Mesothelial cell of epicardium (in vitro differentiated cells): ENCODE measurements around the gene ATXN1. TPM values are rescaled to one million over a fixed set of nuclear protein-coding genes. Genes with fewer than 3 reads are reported as not detected.

Experiments used
- DNase-seq, 2 experiments: peaks; one replicate each; pipeline ENCODE4 v3.0.0; 2021; ENCODE audit warnings: low spot score in 2 of 2; ENCODE audit not compliant: unreplicated experiment in 2 of 2
- H3K27ac Mint-ChIP-seq: 2 replicates; pipeline ENCODE4 v1.8.0; 2021; ENCODE audit warnings: mixed read lengths
- H3K27me3 Mint-ChIP-seq: 2 replicates; pipeline ENCODE4 v1.8.0; 2021; ENCODE audit warnings: low read depth, mixed read lengths
- H3K36me3 Mint-ChIP-seq: 2 replicates; pipeline ENCODE4 v1.8.0; 2021; ENCODE audit warnings: mixed read lengths
- H3K4me1 Mint-ChIP-seq: 2 replicates; pipeline ENCODE4 v1.8.0; 2021; ENCODE audit warnings: mixed read lengths
- H3K4me3 Mint-ChIP-seq: 2 replicates; pipeline ENCODE4 v1.8.0; 2021; ENCODE audit warnings: mild to moderate bottlenecking, moderate library complexity, mixed read lengths
- H3K9me3 Mint-ChIP-seq: 2 replicates; pipeline ENCODE4 v1.8.0; 2021; ENCODE audit warnings: mixed read lengths
- total RNA-seq: library from RNA; stranded (reverse); gene quantifications from 3 replicates; pipeline ENCODE4 v1.2.1, GENCODE V29; 2021
- TF ChIP-seq, protein P1 (sequence below): fragments of 200-600 bp; sonication (generic); IDR thresholded peaks from one replicate; pipeline ENCODE4 v1.5.0; 2021; ENCODE audit warnings: antibody characterized with exemption; ENCODE audit not compliant: unreplicated experiment

The ATXN1 gene
- total RNA-seq, 1 donor from 2014 or later: 59.5 TPM

DNA sequence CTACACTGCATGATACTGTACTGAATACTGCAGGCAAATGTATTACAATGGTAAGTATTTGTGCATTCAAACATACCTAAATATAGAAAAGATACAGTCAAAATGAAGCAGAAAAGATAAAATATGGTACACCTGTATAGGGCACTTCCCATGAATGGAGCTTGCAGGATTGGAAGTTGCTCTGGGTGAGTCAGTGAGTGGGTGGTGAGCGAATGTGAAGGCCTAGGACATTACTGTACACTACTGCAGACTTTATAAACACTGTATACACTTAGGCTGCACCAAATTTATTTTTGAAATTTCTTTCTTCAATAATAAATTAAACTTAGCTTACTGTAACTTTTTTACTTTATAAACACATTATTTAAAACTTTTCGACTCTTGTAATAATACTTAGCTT lies 213.1 kb downstream of the ATXN1 start:
- no peaks in the 10 kb centered on the region for H3K27me3 Mint-ChIP-seq
- H3K9me3 Mint-ChIP-seq: no peaks in the 10 kb centered on the region

DNA sequence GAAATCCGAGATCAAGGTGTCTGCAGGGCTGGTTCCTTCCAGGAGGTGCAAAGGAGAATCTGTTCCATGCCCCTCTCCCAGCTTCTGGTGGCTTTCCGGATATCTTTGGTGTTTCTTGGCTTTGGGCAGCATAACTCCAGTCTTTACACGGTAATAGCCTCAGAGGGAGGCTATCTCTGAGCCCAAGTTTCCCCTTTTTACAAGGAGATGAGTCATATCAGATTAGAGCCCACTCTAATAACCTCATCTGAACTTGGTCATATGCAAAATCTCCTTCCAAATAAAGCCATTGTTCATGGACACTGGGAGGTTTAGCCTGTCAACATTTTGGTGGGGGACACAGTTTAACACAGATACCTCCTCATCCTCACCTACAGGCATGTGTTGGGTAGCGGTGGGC lies 213.7 kb downstream of the ATXN1 start:
- no peaks in the 10 kb centered on the region for H3K4me1 Mint-ChIP-seq
- no peaks in the 10 kb centered on the region for H3K9me3 Mint-ChIP-seq
- H3K4me3 Mint-ChIP-seq: no peak overlapping the region
- TF ChIP-seq, protein P1, sequence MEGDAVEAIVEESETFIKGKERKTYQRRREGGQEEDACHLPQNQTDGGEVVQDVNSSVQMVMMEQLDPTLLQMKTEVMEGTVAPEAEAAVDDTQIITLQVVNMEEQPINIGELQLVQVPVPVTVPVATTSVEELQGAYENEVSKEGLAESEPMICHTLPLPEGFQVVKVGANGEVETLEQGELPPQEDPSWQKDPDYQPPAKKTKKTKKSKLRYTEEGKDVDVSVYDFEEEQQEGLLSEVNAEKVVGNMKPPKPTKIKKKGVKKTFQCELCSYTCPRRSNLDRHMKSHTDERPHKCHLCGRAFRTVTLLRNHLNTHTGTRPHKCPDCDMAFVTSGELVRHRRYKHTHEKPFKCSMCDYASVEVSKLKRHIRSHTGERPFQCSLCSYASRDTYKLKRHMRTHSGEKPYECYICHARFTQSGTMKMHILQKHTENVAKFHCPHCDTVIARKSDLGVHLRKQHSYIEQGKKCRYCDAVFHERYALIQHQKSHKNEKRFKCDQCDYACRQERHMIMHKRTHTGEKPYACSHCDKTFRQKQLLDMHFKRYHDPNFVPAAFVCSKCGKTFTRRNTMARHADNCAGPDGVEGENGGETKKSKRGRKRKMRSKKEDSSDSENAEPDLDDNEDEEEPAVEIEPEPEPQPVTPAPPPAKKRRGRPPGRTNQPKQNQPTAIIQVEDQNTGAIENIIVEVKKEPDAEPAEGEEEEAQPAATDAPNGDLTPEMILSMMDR: no peak
- H3K36me3 Mint-ChIP-seq: peaks cover 17% of the 10 kb centered on the region
- no peak for DNase-seq
- no peaks in the 10 kb centered on the region for H3K27me3 Mint-ChIP-seq
- no peak overlapping the region for H3K27ac Mint-ChIP-seq

More for the DNA sequence above, 213.1 kb downstream of the ATXN1 start:
- Mint-ChIP-seq H3K27ac (no peak overlapping the region), H3K36me3 (peaks cover 22% of the 10 kb centered on the region), H3K4me1 (no peaks in the 10 kb centered on the region), H3K4me3 (no peak overlapping the region)
- no peak for DNase-seq
- TF ChIP-seq, protein P1: no peak

DNA sequence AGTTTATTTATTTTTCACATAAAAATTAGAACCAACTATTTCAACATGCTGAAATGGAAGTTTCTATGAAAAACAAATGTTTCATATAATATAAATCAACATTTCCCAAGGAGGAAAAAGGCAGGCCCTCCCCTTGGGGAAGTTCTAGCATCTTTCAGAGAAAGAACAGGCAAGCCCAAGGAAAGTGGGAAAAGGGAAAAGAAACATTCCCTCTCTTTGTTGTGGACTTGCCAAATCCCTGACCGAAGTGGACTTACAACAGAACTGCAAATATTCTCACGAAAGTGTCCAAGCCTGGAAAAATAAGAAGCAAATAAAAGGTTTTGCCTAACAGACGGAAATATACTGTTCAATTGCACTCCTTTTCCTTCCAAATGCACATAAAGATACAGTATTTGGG lies 214.4 kb downstream of the ATXN1 start:
- no peaks in the 10 kb centered on the region for H3K27me3 Mint-ChIP-seq
- no peak overlapping the region for H3K4me3 Mint-ChIP-seq
- H3K4me1 Mint-ChIP-seq: no peaks in the 10 kb centered on the region
- DNase-seq: no peak
- H3K36me3 Mint-ChIP-seq: peaks cover 17% of the 10 kb centered on the region
- no peak overlapping the region for H3K27ac Mint-ChIP-seq
- TF ChIP-seq, protein P1: no peak
- no peaks in the 10 kb centered on the region for H3K9me3 Mint-ChIP-seq

DNA sequence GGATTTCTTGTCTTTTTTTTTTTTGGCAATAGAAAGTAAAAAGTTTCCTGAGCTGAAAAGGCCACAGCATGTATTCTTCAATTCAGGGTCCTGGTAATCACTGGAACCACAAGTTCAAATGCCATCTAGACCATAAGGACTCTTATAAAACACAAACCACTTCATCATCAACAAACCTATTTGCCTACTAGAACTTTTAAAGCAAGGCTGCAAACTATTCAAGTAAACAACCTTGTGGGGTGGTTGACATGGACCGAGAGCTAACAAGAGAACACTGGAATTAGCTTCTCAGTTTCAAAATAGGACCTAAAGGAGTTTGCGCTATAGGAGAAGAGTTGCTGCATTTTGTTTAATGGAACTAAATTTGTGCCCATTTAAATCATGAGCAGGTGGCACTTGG lies 215.9 kb downstream of the ATXN1 start:
- Mint-ChIP-seq H3K4me1 (no peaks in the 10 kb centered on the region), H3K9me3 (no peaks in the 10 kb centered on the region), H3K27ac (no peak overlapping the region), H3K27me3 (no peaks in the 10 kb centered on the region), H3K36me3 (peaks cover 15% of the 10 kb centered on the region), H3K4me3 (no peak overlapping the region)
- TF ChIP-seq, protein P1: no peak
- DNase-seq: no peak

DNA sequence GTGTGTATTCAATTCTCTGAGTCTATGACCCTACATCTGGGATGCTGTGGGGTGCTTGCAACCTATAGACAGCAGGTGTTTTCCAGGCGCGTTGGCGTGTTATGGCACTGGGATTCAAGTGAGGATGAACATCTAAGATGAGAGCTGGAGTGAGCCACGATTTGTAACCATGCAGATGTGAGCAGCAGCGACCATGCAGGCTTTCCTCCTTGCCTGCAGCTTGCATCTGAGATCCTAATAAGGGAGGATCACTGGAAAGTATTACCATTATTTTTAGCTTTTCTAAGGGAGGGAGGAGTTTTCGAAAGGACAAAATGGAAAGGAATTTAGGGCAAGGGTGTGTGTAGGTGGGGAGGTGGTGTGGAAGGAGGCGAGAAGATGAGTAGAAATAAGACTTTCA lies 216.7 kb downstream of the ATXN1 start:
- peaks cover 13% of the 10 kb centered on the region for H3K36me3 Mint-ChIP-seq
- H3K27me3 Mint-ChIP-seq: no peaks in the 10 kb centered on the region
- H3K4me1 Mint-ChIP-seq: no peaks in the 10 kb centered on the region
- DNase-seq: no peak
- no peak overlapping the region for H3K27ac Mint-ChIP-seq
- no peaks in the 10 kb centered on the region for H3K9me3 Mint-ChIP-seq
- H3K4me3 Mint-ChIP-seq: no peak overlapping the region
- TF ChIP-seq, protein P1: no peak

DNA sequence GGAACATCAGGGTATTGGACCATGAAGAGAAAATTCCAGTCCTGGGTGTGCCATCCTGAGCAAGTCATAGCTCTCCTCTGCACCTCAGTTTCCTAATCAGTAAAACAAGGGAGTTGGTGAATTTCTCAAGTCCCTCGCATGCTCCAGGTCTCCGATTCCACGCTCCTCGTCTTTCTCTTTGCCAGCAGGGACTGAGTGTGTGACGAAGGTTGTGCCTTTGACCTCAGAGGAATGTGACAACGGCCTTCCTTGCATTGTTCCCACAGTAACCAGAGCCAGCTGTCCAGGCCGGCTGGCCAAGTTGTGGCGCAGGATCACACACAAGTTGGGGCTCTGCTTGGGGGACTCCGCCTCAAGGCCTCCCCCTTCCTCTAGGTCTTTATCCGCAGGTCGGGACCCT lies 217.3 kb downstream of the ATXN1 start:
- no peak for DNase-seq
- Mint-ChIP-seq H3K27me3 (no peaks in the 10 kb centered on the region), H3K4me3 (no peak overlapping the region), H3K27ac (no peak overlapping the region), H3K9me3 (no peaks in the 10 kb centered on the region), H3K4me1 (no peaks in the 10 kb centered on the region), H3K36me3 (peaks cover 13% of the 10 kb centered on the region)
- TF ChIP-seq, protein P1: no peak
